HG02571 (cell line): ENCODE data around the gene IL13.
A peak's percentile ranks its signal among the peaks of the same experiment; 100 is the strongest.
"Not testable (repeated sequence)": the region's sequence is repeated elsewhere in the genome, so short reads cannot be mapped to it uniquely, and the experiment has no call there.

Experiments used
- ATAC-seq: cut with Tn5 transposase; IDR thresholded peaks from one replicate; pipeline ENCODE4 v1.9.1; 2021; ENCODE audit warnings: mild to moderate bottlenecking, moderate library complexity; ENCODE audit not compliant: unreplicated experiment

Gene IL13

GRCh38 chr5:132657676-132658380 lies at the start of gene IL13:
IL13 (plus strand) TSS chr5:132658173; CDS start chr5:132658187, 14 bp downstream.
- ATAC-seq, result no peak

- no peak for ATAC-seq
These were observed 46.0 kb upstream of the IL13 start for GRCh38 chr5:132611965-132612364.

GRCh38 chr5:132612846-132613245 lies 45.1 kb upstream of the IL13 start:
- ATAC-seq, result no peak

DNA sequence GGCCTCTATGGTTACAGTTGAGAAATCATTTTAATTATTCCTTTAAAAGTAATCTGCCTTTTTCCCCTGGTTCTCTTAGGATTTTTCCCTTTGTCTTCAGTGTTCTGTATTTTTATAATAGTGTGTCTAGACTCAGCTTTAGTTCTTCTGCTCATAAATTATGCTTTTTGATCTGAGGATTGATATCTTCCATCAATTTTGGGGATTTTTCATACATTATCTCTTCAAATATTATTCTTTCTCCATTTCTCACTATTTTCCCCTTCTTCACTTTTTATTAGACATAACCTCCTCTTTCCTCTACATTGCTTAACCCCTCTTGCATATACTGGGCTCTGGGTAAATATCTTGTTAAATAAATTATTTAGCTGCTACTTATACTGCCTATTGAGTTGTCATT lies 36.3 kb upstream of the IL13 start:
- no peak for ATAC-seq

GRCh38 chr5:132622608-132623007 lies 35.4 kb upstream of the IL13 start:
- ATAC-seq, result no peak

GRCh38 chr5:132627470-132627869 lies 30.5 kb upstream of the IL13 start:
- ATAC-seq, result no peak

DNA sequence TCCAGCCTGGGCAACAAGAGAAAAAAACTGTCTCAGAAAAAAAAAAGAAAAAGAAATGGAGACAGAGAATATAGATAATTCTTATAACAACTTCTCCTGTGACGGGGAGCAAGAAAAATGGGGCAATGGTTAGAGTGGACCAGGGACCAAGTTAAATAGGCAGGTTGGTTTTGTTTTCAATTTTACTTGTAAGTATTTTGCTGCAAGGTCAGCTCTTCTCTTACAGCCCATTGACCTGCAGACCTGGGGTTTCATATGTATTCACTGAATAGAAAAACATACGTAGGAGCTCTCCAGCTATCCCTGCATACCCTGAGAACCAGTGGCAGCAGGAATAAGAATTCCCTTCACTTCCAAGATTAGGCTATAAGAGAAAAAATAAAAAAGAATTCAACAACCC lies 29.2 kb upstream of the IL13 start:
- no peak for ATAC-seq

GRCh38 chr5:132629230-132629944 lies 28.6 kb upstream of the IL13 start:
- ATAC-seq, result no peak

- ATAC-seq, result not testable (repeated sequence)
These were observed 24.4 kb upstream of the IL13 start for GRCh38 chr5:132633587-132633986.

DNA sequence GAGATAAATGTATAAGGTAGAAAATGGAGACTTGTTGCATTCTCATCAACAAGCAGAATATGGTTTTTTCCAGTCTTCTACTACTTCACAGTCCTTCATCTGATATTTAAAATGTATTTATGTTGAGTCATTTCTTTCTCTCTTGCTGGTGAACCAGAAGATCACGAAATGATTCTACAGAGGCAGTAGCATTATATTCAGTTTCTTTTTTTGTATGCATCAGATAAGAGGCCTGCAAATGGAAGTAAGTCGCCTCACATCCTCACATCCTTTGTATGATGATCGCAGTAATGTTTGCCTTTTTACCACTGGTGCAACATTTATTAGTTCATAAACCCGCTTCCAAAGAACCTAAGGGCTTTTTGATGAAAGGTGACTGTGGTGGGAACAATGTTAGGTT lies 22.1 kb upstream of the IL13 start:
- peak; percentile 37 for ATAC-seq

- ATAC-seq, result no peak
These were observed 20.7 kb upstream of the IL13 start for GRCh38 chr5:132637241-132637640.

DNA sequence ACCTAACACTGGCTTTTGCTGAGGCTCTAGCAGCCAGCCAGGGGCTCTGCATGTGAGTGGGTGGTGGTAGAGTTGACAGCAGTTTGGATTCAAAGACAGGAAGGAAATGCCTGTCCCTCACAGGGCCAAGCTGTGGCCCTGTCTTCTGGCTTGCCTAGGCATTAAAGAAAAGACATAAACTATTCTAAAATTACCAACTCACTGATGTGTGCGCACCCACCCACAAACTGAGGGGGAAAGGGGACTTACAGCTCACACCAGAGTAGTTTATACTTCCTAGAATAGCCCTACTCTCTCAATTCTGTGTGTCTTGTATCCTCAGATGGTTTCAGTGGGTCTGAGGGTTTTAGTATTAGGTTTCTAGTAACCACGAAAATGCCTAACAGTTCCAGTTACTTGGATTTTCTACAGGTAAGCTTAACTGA lies 18.3 kb upstream of the IL13 start:
- peak; percentile 51 for ATAC-seq

- ATAC-seq, result no peak
These were observed 17.4 kb upstream of the IL13 start for GRCh38 chr5:132640613-132641012.

GRCh38 chr5:132641241-132641723 lies 16.7 kb upstream of the IL13 start:
- ATAC-seq, result peak; percentile 50

DNA sequence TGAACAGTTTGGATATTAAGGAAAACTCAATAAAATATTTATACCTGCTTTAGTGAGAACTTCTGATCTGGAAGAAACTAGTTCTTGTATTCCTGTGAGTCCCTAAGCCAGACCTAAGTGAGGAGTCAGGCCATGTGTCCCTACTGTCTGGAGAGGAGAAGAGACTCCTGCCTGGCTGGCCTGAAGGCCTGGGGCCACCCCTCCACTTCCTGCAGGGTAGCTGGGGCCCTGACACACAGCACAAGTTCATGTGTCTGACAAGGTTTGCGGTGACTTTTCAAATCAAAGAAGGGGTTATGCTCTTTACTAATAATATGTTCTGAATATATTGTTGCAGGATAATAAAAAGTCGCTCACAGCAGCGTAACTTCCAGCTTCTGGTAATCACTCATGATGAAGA lies 16.1 kb upstream of the IL13 start:
- no peak for ATAC-seq

DNA sequence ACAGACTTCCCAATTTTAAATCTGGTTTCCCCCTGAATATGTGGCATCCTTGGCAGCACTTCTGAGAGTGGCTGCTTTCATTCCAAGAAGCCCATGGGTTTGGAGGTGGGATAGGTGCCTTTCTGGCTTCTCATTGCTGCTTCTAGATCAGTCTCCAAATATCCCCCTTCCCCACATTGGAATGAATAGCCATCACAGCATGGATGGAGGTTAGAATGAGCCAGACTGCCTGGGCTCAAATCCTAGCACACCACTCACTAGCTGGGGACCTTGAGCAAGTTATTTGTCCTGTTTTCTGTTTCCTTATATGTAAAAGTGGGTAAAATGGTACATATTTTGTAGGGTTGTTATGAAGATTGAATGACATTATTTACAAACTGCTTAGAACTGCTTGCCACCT lies 13.8 kb upstream of the IL13 start:
- ATAC-seq, result no peak

DNA sequence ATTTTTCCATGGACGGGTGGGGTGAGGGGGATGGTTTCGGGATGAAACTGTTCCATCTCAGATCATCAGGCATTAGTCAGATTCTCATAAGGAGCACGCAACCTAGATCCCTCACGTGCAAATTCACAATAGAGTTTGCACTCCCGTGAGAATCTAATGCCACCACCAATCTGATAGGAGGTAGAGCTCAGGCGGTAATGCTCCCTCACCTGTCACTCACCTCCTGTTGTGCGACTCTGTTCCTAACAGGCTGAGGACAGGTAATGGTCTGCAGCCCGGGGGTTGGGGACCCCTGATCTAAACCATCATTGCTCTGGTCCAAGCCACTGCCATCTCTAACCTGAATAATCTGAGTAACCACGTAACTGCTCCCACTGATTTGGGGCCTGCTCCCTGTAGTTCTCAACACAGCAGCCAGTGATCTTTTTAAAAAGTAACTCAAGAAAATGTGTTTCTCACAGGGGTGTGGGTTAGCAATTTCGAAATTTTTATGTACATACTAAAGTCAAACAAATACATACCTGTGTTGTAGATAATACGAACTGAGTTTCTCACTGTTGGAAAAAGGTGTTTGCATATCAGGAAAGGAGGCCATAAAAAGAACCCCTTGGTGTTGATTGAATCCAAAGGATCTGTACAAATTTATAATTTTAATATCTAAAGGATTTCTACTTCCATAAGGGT lies 11.2 kb upstream of the IL13 start:
- ATAC-seq, result no peak

DNA sequence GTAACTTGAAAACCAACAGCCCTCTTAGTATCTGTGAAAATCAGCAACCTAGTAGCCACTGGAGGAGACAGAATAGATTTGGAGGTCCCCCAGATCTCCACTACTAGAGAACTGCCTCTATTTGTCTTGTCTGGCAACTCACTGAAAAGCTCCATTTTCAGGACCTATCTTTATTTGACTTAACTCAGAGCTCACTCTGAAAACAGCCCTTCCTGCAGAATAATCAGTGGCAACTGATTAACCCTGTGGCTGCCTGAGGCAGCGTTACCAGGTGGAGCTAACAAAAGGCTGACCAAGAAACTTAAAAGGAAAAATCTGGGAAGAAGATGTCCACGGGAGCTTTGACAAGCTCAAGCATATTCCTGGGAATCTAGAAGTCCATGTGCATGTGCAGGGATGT lies 10.5 kb upstream of the IL13 start:
- ATAC-seq, result no peak

- no peak for ATAC-seq
These were observed 9.6 kb upstream of the IL13 start for GRCh38 chr5:132648355-132648754.

DNA sequence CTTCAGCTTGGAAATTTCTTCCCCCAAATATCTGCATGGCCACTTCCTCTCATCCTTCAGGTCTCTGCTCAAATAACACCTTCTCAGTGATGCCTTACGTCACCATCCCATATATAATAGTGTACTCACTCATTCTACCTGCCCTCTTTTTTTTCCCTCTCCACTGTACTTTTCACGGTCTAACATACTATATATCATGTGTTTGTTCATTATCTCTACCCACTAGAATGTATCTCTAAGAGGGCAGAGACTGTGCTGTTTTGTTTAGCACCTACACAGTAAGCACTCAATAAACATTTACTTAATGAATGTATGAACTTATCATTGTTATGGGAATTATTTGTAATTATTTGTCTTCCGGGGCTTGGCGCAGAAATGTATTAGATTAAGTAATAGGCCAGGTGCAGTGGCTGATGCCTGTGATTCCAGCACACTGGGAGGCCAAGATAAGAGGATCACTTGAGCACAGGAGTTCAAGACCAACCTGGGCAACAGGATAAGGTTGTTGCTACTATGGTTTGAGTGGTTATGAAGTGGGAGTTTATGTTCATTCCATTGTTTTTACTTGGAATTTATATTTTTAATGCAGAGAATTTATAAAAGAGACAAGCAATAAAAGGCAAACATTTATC lies 6.0 kb upstream of the IL13 start:
- ATAC-seq, result no peak

- no peak for ATAC-seq
These were observed 4.3 kb upstream of the IL13 start for GRCh38 chr5:132653716-132654115.
